NCI-H187 treated with DMSO at 0.1 percent for 48 hours (cell line): ENCODE measurements around the gene CNNM4.
"Not testable (repeated sequence)": the region's sequence is repeated elsewhere in the genome, so short reads cannot be mapped to it uniquely, and the experiment has no call there.

Experiments
- DNase-seq: peaks from one replicate; lab custom pipeline; 2025; lab: John Stamatoyannopoulos, UW

The CNNM4 gene

DNA sequence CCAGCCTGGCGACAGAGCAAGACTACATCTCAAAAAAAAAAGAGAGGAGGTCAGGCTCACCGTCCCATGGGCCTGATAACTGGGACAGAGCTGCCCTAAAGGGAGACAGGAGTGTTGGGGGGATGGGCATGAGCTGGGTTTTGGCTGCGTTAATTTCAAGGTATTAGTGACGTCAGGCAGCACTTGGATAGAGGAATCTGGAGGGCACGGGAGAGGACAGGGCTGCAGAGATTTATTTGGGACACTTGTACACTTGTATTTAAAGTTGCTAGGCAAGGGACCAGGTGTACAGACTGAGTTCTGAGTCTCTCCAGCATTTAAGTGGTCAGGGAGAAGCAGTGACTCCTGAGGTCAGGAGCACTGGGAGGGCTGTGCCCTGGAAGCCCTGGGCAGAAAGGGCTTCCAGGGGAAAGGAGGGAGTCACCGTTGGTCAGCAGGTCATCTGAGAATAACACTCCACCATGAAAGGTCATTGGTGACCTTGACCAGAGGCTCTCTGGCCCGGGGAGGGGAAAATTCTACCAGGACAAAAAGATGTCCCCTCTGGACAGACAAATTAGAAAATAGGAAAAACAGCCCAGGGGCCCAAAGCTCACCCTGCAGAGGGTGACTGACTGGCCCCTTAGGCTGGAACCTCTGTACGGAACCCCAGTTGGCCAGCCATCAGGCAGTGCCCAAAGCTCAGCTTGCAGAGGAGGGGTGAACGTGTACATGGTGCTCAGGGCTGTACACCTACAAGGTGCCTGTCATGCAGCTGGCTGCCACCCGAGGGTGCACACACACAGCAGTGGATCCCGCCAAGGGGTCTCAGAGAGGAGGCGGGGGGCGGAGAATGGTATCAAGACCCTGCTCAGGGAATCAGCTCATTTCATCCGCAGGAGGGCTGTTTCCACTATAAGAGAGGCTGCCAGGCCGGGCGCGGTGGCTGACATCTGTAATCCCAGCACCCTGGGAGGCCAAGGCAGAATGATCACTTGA, 32.4 kb downstream of the CNNM4 start:
- no peak for DNase-seq

- no peak for DNase-seq
Measured at GRCh38 chr2:96795076-96795475, 34.4 kb downstream of the CNNM4 start.

DNA sequence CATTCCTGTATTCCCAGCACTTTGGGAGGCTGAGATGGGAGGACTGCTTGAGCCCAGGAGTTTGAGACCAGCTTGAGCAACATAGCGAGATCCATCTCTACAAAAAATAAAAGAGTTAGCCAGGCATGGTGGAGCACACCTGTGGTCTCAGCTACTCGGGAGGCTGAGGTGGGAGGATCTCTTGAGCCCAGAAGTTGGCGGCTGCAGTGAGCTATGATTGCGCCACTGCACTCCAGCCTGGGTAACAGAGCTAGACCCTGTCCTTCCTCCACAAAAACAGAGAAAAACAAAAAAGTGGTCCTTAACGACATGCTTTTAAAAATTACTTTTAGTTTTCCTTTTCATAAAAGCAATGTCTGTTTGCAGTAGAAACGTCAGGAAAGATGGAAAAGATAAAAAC, 35.8 kb downstream of the CNNM4 start:
- DNase-seq: not testable (repeated sequence)

DNA sequence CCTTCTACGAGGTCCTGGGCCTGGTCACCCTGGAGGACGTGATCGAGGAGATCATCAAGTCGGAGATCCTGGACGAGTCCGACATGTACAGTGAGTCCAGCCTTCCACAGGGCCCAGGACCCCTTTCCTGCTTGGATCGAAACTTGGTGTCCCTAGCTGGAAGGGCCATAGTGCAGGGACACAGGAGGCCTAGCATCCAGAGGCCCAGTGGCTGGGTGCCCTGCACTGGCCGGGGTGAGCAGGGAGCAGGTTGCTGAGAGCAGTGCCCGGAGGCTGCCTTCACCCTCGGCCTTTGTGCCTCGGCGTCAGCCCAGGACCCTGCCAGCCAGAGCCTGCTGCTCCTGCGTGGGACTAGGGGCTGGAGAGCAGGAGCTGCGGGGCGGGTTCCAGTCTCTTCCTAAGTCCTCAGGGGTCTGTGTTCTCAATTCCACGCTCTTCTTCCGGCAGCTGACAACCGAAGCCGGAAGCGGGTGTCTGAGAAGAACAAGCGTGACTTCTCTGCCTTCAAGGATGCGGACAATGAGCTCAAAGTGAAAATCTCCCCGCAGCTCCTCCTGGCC, 36.4 kb downstream of the CNNM4 start:
- no peak for DNase-seq

DNA sequence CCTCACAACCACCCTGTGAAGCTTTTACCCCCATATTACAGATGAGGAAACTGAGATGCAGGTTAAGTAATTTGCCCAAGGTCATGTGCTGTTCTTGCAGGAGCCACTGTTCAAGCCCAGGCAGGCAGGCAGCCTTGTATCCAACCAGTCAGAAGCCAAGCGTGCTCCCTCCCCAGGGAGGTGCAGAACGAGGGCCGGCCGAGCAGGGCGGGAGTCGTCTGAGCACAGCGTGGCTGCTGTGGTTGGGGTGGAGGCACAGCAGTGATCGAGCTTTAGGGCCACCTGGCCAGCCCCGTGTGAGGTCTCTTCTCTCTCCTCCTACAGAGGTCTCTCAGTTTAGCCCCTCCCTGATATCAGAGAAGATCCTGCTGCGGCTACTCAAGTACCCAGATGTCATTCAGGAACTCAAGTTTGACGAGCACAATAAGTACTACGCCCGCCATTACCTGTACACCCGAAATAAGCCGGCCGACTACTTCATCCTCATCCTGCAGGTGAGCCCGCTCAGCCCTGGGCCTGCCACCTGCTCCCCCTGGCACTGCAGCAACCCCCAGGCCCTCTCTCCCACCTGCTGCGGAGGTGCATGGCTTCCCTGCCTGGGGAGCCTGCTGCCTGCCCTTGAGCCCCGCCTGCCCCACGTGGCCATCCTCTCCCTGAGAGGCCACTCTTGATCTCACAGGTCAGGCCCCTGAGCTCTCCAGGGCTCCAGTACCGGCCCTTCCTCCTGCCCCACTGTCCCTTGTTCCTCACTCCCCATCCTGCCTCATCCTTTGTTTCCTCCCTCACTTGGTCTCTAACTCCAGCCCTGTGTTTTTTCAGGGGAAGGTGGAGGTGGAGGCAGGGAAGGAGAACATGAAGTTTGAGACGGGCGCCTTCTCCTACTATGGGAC, 38.3 kb downstream of the CNNM4 start:
- DNase-seq: peak; percentile 9

DNA sequence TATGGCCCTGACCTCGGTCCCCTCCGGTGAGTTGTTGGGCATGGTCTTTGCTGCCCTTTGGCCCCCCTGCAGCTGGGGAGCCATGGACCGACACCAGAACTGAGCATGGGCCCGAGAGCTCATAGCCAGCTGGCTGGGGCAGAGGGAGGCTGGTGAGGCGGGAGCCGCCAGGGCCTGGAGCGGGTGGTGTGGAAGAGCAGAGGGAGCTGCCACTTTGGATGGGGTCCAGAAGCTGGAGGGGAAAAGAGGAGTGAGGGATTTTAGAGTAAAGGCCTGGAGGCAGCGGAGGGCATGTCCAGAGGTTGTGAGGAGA, 38.9 kb downstream of the CNNM4 start:
- no peak for DNase-seq

DNA sequence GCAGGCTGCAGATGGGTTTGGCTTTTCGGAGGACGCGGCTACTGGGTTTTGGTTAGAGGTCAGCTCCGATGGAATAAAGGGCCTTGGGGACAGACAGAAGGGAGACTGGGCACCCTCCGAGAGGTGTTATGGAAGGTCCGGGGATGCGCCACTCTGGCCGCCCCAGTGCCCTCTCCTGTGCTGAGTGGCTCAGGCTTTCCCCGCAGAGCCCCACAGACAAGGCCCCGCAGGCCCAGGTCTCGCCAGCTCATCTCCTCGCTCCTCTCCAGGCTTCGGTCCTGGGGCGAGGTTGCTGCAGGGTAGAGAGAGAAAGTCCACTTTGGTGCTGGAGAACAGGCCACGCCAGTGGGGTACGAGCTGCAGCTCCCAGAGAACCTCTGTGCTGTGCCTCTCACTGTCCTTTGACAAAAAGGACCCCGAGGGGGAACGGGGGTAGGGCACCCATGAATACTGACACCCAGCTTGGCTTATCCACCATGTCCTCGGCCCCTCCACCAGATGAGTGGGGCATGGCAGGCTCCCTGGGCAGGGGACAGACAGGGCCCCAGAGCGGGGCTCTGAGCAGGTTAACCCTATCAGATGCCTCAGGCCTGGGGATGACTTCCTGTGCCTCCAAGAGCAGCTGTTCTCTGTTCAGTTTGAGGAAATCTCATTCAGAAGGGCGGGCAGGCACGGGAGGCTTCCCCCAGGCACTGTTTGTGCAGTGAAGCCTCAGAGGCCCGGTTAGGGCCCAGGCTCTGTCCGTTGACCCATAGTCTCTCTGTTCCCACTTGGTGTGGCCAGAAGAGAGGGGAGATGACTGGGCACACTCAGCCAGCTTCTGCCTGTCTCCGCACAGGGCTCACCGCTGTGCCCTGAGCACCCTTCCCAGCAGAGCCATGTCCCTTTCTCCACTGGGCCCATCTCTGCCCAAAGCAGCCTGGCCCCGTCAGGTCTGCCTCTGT, 39.6 kb downstream of the CNNM4 start:
- no peak for DNase-seq

DNA sequence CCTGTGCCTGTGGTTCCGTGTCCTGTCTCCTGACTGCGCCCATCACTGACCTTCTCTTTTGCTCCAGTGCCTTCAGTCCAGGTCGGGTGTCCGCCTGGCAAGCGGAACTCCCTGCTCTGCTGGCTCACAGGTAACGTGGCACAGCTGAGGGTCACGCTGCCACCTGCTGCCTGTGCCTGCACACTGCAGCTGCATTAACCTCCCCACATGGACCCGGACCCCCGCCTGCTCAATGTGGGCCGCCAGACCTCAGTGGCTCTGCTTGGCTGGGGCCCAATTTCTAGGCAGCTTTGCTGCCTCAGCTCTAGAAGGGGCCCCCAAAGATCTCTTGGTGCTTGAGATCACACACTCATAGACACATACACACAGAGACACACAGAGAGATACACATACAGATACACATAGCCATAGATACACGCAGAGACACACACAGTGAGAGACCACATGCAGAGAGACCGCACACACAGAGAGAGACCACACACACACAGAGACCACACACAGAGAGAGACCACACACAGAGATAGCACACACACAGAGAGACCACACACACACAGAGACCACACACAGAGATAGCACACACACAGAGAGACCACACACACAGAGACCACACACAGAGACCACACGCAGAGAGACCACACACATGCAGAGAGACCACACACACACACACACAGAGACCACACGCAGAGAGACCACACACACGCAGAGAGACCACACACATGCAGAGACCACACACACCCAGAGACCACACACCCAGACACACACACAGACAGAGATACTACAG, 40.5 kb downstream of the CNNM4 start:
- DNase-seq: no peak

GRCh38 chr2:96801786-96802595, 41.3 kb downstream of the CNNM4 start:
- no peak for DNase-seq

DNA sequence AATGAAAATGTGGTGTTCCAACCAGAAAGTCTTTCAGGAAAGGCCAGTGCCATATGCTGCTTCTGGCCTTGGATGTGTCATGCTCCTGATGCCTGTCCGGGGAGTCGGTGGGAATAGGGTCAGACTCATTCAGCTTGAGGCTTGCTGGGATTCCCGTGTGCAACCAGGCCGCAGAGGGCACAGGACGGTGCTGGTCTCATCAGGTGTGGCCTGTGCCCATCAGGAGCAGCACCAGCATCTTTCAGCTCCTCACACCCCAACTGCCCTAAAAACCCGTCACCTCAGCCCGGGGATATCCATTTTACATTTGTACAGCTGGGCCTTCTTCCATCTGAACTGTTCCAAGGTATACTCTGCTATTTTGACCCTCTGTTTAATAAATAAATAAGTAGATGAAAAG, 42.0 kb downstream of the CNNM4 start:
- DNase-seq: no peak

- DNase-seq: no peak
Measured at GRCh38 chr2:96804986-96805385, 44.3 kb downstream of the CNNM4 start.

DNA sequence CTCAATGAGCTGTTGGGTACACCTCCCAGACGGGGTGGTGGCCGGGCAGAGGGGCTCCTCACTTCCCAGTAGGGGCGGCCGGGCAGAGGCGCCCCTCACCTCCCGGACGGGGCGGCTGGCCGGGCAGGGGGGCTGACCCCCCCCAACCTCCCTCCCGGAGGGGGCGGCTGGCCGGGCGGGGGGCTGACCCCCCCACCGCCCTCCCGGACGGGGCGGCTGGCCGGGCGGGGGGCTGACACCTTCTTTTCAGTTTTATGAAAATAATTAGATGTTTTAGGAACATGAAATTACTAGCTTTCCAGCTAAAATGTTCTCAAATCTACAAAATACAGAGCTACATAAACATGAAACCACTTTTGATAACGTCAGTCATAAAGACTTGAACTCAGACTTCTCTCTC, 45.2 kb downstream of the CNNM4 start:
- DNase-seq: not testable (repeated sequence)

DNA sequence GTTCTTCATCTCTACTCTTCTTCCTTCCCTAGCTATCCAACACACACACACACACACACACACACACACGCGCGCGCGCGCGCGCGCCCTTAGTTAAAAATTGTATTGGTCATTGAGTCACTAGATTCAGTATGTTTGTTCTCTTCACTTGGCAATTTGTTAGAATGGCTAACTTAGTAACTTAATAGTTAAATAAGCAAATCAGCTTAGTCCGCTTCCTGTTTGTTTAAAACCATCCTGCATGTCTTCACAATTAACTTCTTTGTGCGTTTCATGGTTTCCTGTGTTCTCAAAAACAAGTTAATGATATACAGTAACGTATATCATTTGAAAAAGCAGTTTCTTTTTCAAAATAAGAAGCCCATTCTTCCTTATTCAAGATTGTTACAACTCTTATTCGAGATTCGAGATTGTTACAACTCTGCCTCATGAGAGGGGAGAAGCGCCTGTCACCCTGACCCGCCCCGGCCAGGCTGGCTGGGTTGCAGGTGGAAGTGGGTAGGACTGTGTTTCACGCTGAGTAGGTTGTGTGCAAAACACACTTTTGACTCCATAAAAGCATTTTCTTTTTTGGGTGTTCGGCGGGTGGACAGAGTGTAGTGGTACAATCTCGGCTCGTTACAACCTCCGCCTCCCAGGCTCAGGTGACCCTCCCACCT, 45.9 kb downstream of the CNNM4 start:
- no peak for DNase-seq

- no peak for DNase-seq
Measured at GRCh38 chr2:96807127-96807471, 46.4 kb downstream of the CNNM4 start.

DNA sequence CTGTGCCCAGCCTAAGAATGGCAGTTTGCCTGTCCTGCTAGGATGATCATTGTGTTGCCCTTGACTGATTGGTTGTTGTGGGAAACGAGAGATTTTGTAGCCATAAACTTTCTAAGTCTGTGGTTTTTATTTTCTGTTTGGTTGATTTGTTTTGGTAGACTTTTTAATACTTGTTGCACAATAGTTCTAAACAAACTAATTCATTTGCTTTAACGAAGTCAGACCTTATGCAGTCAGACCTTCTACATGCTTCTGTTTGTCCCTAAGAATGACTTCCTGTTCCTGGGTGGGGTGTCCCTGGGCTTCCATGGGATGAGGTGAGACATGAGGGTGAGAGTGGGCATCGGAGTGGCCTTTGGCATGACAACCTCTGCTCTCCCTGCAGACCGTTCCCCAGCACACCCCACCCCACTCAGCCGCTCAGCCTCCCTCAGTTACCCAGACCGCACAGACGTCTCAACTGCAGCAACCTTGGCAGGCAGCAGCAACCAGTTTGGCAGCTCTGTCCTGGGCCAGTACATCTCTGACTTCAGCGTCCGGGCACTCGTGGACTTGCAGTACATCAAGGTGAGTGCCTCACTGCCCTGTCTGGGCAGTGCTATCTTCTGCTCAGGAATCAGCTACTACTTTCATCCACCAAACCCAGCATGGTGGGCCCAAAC, 47.6 kb downstream of the CNNM4 start:
- no peak for DNase-seq

DNA sequence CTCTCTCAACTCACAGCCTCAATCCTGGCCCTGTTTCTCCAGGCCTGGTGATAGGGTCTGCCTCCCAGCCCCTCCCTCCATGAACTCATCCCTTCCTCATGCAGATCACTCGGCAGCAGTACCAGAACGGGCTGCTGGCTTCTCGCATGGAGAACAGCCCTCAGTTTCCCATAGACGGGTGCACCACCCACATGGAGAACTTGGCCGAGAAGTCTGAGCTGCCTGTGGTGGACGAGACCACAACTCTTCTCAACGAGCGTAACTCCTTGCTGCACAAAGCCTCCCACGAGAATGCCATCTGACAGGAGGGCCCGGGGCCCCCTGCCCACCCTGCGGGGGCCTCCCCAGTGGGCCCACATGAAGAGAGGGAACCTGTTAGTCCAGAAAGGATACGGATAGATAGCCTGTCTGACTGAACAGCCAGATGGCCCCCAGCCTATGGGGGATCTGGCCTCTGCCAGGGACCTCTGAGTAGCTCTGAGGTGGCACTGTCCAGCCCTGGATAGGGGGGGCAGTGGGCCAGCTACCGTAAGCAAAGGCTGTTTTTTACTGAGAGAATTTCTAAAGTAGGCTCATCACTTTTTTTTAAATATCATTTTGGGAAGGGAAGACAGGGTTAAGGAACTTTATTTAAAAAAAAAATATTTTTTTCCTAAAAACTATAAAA, 48.6 kb downstream of the CNNM4 start:
- DNase-seq: no peak

DNA sequence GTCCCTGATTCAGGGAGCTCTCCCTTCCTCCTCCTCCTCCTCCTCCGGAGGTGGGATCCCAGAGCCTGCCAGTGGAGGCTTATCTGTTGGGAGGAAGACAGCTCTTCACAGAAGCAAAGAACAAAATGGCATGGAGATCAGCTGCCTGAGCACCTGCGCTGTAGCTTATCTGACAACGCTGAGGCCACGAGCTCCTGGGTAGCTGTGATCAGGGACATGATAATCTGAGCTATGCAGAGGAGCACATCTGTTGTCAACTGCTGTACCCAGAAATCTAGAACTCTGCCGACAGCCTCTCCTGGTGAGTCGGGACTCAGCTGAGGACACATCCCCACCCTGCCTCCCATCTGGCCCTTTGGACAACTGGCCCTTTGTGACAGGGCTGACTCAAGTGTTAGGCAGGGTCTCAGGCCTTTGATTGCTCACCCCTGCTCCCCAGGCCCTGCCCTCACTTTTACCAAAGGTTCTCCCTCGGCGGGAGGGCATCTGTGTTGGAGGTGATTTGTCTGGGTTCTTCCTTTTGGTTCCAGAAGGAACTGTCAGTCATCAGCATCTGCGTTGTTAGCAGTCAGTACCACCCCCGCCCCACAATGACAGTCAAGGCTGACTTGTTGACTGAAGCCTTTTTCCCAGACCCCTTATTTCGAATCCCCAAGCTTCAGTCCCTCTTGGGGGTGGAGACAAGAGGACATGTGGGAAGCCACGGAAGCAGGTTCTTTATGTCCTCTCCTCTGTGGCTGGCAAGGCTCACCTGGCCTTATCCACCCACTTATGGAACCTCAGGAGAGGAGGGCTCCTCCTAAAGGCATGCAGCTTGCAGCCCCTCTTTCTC, 49.5 kb downstream of the CNNM4 start:
- DNase-seq: no peak
